ENCODE measurements around the gene C14orf93. TPM values are rescaled to one million over a fixed set of nuclear protein-coding genes. Genes with fewer than 3 reads are reported as not detected.
A peak's percentile ranks its signal among the peaks of the same experiment; 100 is the strongest.
"Not testable (repeated sequence)": the region's sequence is repeated elsewhere in the genome, so short reads cannot be mapped to it uniquely, and the experiment has no call there.

Gene C14orf93
- total RNA-seq, 2 experiments from 2014 or later, result 7.6 to 8.4 TPM

DNA sequence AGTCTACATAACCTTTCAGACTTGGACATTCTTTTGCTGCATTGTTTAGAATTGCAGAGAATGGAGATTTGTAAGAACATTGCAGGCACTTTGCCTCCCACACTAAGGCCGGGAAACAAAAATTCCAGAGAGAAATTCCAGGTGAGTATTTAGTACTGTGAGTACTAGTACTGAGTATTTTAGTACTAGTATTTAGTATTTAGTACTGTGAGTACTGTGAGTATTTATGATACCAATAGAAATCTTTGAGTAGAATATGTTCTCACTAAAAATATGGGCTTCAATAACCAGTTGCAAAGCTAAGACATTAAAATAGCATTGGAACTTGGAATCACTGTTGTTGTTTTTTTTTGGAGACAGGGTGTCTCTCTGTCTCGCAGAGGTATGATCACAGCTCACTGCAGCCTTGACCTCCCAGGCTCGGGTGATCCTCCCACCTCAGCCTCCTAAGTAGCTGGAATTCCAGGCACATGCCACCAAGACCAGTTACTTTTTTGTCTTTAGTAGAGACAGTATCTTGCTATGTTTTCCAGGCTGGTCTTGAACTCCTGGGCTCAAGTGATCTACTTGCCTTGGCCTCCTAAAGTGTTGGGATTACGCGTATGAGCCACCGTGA, 47.8 kb downstream of the C14orf93 start:
- TF ChIP-seq, protein P1, sequence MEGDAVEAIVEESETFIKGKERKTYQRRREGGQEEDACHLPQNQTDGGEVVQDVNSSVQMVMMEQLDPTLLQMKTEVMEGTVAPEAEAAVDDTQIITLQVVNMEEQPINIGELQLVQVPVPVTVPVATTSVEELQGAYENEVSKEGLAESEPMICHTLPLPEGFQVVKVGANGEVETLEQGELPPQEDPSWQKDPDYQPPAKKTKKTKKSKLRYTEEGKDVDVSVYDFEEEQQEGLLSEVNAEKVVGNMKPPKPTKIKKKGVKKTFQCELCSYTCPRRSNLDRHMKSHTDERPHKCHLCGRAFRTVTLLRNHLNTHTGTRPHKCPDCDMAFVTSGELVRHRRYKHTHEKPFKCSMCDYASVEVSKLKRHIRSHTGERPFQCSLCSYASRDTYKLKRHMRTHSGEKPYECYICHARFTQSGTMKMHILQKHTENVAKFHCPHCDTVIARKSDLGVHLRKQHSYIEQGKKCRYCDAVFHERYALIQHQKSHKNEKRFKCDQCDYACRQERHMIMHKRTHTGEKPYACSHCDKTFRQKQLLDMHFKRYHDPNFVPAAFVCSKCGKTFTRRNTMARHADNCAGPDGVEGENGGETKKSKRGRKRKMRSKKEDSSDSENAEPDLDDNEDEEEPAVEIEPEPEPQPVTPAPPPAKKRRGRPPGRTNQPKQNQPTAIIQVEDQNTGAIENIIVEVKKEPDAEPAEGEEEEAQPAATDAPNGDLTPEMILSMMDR (IDR thresholded peaks at IDR 0.05), result no peak
- Mint-ChIP-seq H3K36me3 (ENCODE audit: low read depth) (no peaks in the 10 kb centered on the region), H3K9me3 (no peaks in the 10 kb centered on the region), H3K27ac (no peak overlapping the region), H3K4me3 (no peak overlapping the region), H3K27me3 (no peaks in the 10 kb centered on the region), H3K4me1 (ENCODE audit: low read depth) (no peaks in the 10 kb centered on the region)
- Histone ChIP-seq H3K27ac (ENCODE audit: low read depth in 1 of 2, low read length in 2 of 2) (no peak overlapping the region), H3K9me3 (ENCODE audit: control insufficient read depth in 1 of 2, insufficient read depth in 1 of 2, low read length in 2 of 2) (no peaks in the 10 kb centered on the region), H3K27me3 (ENCODE audit: control insufficient read depth in 1 of 2, insufficient read depth in 2 of 2, low read length in 2 of 2) (no peaks in the 10 kb centered on the region), H3K4me1 (ENCODE audit: insufficient read depth, low read length) (peaks cover 9% of the 10 kb centered on the region), H3K4me3 (ENCODE audit: low read length) (no peak overlapping the region), H3K36me3 (ENCODE audit: insufficient read depth, low read length) (no peaks in the 10 kb centered on the region)
- ChIA-PET POLR2A (interaction anchor here (0.8 to 1.2 kb wide), 2 partner anchors 45 to 79 kb away, joined by 3 to 4 read pairs; partner anchors contain the start of gene REM2), CTCF (interaction anchor here (1.0 to 1.1 kb wide), 2 partner anchors 24 to 32 kb away, joined by 3 read pairs; no protein-coding TSS in a partner anchor)
- intact Hi-C loops (cut with DNase I, micrococcal nuclease), result no loop called here
- no peak for DNase-seq
- no peak for ATAC-seq (ENCODE audit: poor library complexity)

DNA sequence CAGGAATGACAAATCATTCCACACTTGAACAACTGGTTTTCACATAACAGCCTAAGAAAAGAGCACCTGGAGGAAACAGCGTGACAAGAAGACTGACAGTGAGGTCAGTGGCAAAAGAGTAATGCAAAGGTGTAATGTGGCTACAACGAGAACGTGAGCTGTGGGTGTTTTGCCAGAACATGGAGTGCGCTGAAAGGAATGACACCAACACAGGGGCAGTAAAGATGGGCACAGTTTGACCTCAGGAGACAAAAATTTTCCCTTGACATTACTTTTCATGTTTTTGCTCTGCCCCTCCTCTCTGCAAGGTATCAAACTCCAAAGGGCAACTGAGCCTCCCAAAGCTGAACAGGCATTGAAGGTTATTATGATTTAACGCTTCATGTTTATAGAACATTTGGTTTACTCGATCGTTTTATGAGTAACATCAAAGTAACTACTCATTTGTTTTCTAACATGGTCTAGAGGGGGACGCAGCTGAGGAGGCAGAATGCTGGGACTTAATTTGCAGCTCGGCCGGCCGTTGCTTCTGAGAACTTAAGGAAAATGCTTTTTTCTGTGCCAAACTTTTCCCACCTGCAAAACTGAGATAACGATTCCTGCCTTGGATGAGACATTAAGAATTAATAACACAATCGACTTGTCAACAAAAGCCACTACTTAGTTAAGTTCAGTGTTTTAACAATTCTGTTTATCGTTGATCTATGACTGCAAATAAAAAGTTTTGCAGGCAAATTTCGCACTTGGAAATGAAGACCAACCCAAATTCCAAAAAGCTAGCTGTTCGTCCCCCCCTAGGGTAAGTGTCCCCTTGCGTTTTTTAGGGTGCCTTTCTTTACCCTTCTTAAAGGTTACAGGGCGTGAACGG, 54.0 kb downstream of the C14orf93 start:
- Histone ChIP-seq H3K27ac (ENCODE audit: low read depth in 1 of 2, low read length in 2 of 2) (peak overlapping the region; percentile 63 to 83), H3K4me3 (ENCODE audit: low read length) (peak overlapping the region; percentile 89), H3K27me3 (ENCODE audit: control insufficient read depth in 1 of 2, insufficient read depth in 2 of 2, low read length in 2 of 2) (no peaks in the 10 kb centered on the region), H3K4me1 (ENCODE audit: insufficient read depth, low read length) (peaks cover 21% of the 10 kb centered on the region), H3K9me3 (ENCODE audit: control insufficient read depth in 1 of 2, insufficient read depth in 1 of 2, low read length in 2 of 2) (no peaks in the 10 kb centered on the region), H3K36me3 (ENCODE audit: insufficient read depth, low read length) (peaks cover 6% of the 10 kb centered on the region)
- no peaks in the 10 kb centered on the region for H3K27me3 Mint-ChIP-seq
- ATAC-seq (ENCODE audit: poor library complexity) (no peak), DNase-seq (no peak)
- TF ChIP-seq, protein P1 (IDR thresholded peaks at IDR 0.05), result no peak
- H3K4me1 Mint-ChIP-seq (ENCODE audit: low read depth), result peaks cover 18% of the 10 kb centered on the region
- ChIA-PET CTCF (interaction anchor here (0.8 to 4.0 kb wide), 7 partner anchors 13 to 113 kb away, joined by 3 to 15 read pairs (median 4); partner anchors contain the start of gene PRMT5), POLR2A (interaction anchor here (0.7 to 4.2 kb wide), 15 partner anchors 9 to 366 kb away, joined by 3 to 42 read pairs (median 5); partner anchors contain the start of genes ACIN1, AJUBA, C14orf119 and DAD1)
- H3K27ac Mint-ChIP-seq, result peak overlapping the region; percentile 83
- H3K36me3 Mint-ChIP-seq (ENCODE audit: low read depth), result peaks cover 26% of the 10 kb centered on the region
- H3K4me3 Mint-ChIP-seq, result peak overlapping the region; percentile 92
- intact Hi-C loops (cut with DNase I, micrococcal nuclease), result loop anchor here (2.0 to 5.0 kb wide), 2 partner anchors 25 to 346 kb away; partner anchors contain the start of gene PPP1R3E (in 1 of the 2)
- H3K9me3 Mint-ChIP-seq, result no peaks in the 10 kb centered on the region

DNA sequence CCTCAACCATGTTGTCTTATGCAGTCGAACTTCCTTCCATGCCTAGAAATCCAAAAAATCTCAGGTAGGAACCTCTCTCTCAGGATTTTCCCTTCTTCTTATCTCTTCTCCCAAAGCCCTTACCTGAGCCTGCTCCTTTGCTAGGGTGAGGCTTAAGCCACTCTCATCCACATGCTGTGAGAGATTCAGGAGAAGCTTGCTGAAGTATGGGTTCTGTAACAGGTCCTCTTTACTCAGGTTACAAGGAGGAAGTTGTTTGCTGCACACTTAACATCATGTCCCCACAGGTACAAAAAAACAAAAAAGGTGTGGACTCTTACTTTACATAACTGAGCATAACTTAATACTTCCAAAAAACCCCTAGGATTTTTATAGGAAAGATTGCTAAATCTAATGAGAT, 57.5 kb downstream of the C14orf93 start:
- no peak overlapping the region for H3K4me3 ChIP-seq (ENCODE audit: low read length)
- H3K4me1 Mint-ChIP-seq (ENCODE audit: low read depth), result peaks cover 18% of the 10 kb centered on the region
- no peaks in the 10 kb centered on the region for H3K27me3 Mint-ChIP-seq
- TF ChIP-seq, protein P1 (IDR thresholded peaks at IDR 0.05), result no peak
- no peak for ATAC-seq (ENCODE audit: poor library complexity)
- H3K27me3 ChIP-seq (ENCODE audit: control insufficient read depth in 1 of 2, insufficient read depth in 2 of 2, low read length in 2 of 2), result no peaks in the 10 kb centered on the region
- H3K4me3 Mint-ChIP-seq, result no peak overlapping the region
- no peaks in the 10 kb centered on the region for H3K9me3 ChIP-seq (ENCODE audit: control insufficient read depth in 1 of 2, insufficient read depth in 1 of 2, low read length in 2 of 2)
- H3K27ac ChIP-seq (ENCODE audit: low read depth in 1 of 2, low read length in 2 of 2), result no peak overlapping the region
- peaks cover 15% of the 10 kb centered on the region for H3K4me1 ChIP-seq (ENCODE audit: insufficient read depth, low read length)
- H3K27ac Mint-ChIP-seq, result no peak overlapping the region
- ChIA-PET POLR2A (no interaction called here), CTCF (no interaction called here)
- H3K36me3 ChIP-seq (ENCODE audit: insufficient read depth, low read length), result peaks cover 15% of the 10 kb centered on the region
- H3K9me3 Mint-ChIP-seq, result no peaks in the 10 kb centered on the region
- H3K36me3 Mint-ChIP-seq (ENCODE audit: low read depth), result peaks cover 43% of the 10 kb centered on the region
- DNase-seq, result no peak
- intact Hi-C loops (cut with DNase I, micrococcal nuclease), result no loop called here

DNA sequence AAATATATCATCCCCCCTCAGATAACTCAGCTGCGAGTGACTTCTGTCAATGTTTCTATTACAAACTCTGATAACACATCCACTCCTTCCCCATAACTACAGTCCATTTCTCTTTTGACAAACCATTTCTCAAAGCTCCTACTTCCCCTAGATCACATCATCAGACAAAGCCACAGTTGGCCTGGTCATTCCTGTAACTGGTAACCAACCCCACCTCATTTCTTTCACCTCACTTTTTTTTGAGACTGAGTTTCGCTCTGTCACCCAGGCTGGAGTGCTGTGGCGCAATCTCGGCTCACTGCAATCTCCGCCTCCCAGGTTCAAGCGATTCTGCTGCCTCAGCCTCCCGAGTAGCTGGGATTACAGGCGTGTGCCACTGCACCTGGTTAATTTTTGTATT, 58.1 kb downstream of the C14orf93 start:
- H3K27ac ChIP-seq (ENCODE audit: low read depth in 1 of 2, low read length in 2 of 2); ATAC-seq (ENCODE audit: poor library complexity); H3K9me3 Mint-ChIP-seq; H3K27me3 ChIP-seq (ENCODE audit: control insufficient read depth in 1 of 2, insufficient read depth in 2 of 2, low read length in 2 of 2); H3K9me3 ChIP-seq (ENCODE audit: control insufficient read depth in 1 of 2, insufficient read depth in 1 of 2, low read length in 2 of 2); DNase-seq; H3K4me3 Mint-ChIP-seq; H3K4me3 ChIP-seq (ENCODE audit: low read length); H3K27me3 Mint-ChIP-seq; H3K27ac Mint-ChIP-seq; intact Hi-C loops (cut with DNase I, micrococcal nuclease): not testable (repeated sequence)
- CTCF ChIA-PET, result interaction anchor here (1.1 kb wide), 1 partner anchor 22 kb away, joined by 3 read pairs; no protein-coding TSS in a partner anchor
- peaks cover 21% of the 10 kb centered on the region for H3K36me3 ChIP-seq (ENCODE audit: insufficient read depth, low read length)
- peaks cover 11% of the 10 kb centered on the region for H3K4me1 ChIP-seq (ENCODE audit: insufficient read depth, low read length)
- POLR2A ChIA-PET, result interaction anchor here (0.7 kb wide), 1 partner anchor 22 kb away, joined by 3 read pairs; the partner anchor contains the start of gene PRMT5
- H3K4me1 Mint-ChIP-seq (ENCODE audit: low read depth), result peaks cover 17% of the 10 kb centered on the region
- H3K36me3 Mint-ChIP-seq (ENCODE audit: low read depth), result peaks cover 49% of the 10 kb centered on the region

All from CD4-positive, alpha-beta T cell (primary cell).